GM18873 (cell line): ENCODE data around the gene SYT12.
"Not testable (repeated sequence)": the region's sequence is repeated elsewhere in the genome, so short reads cannot be mapped to it uniquely, and the experiment has no call there.

ENCODE experiments used
- ATAC-seq: cut with Tn5 transposase; IDR thresholded peaks from one replicate; pipeline ENCODE4 v1.9.1; 2021; ENCODE audit warnings: mild to moderate bottlenecking, moderate library complexity, moderate number of reproducible peaks; ENCODE audit not compliant: unreplicated experiment, low FRiP score

Gene SYT12

GRCh38 chr11:67022961-67023956 is at the start of gene SYT12:
Gene SYT12 (plus strand): TSS chr11:67023134. CDS start chr11:67030145, 7,011 bp downstream.
- ATAC-seq, result no peak

GRCh38 chr11:66973956-66974580 is 48.9 kb upstream of the SYT12 start:
- ATAC-seq, result no peak

- ATAC-seq, result no peak
Measured at GRCh38 chr11:66974724-66975404, 48.1 kb upstream of the SYT12 start, which contains the start of gene C11orf86. Gene C11orf86 (plus strand): TSS chr11:66975304. CDS start chr11:66975363, 59 bp downstream.

- ATAC-seq, result no peak
Measured at GRCh38 chr11:66975405-66976027, 47.4 kb upstream of the SYT12 start.

GRCh38 chr11:66976028-66976467 is 46.9 kb upstream of the SYT12 start:
- no peak for ATAC-seq

GRCh38 chr11:66976925-66977324 is 46.0 kb upstream of the SYT12 start:
- no peak for ATAC-seq

GRCh38 chr11:66978229-66978628 is 44.7 kb upstream of the SYT12 start:
- no peak for ATAC-seq

GRCh38 chr11:66978717-66979116 is 44.2 kb upstream of the SYT12 start:
- no peak for ATAC-seq

GRCh38 chr11:66979336-66979980 is 43.5 kb upstream of the SYT12 start:
- no peak for ATAC-seq

GRCh38 chr11:66981976-66982578 is 40.9 kb upstream of the SYT12 start:
- ATAC-seq, result no peak

- no peak for ATAC-seq
Measured at GRCh38 chr11:66983275-66983924, 39.5 kb upstream of the SYT12 start.

- ATAC-seq, result no peak
Measured at GRCh38 chr11:66985508-66986177, 37.3 kb upstream of the SYT12 start.

- no peak for ATAC-seq
Measured at GRCh38 chr11:66986178-66986545, 36.8 kb upstream of the SYT12 start.

- ATAC-seq, result no peak
Measured at GRCh38 chr11:66987158-66987620, 35.7 kb upstream of the SYT12 start.

- ATAC-seq, result no peak
Measured at GRCh38 chr11:66987924-66988637, 34.9 kb upstream of the SYT12 start.

GRCh38 chr11:66988741-66989140 is 34.2 kb upstream of the SYT12 start:
- not testable (repeated sequence) for ATAC-seq

- ATAC-seq, result not testable (repeated sequence)
Measured at GRCh38 chr11:66989360-66989759, 33.6 kb upstream of the SYT12 start.

GRCh38 chr11:66992041-66992440 is 30.9 kb upstream of the SYT12 start:
- ATAC-seq, result no peak
